H1 (cell line): ENCODE results near the gene ADK. TPM values are rescaled to one million over a fixed set of nuclear protein-coding genes. Genes with fewer than 3 reads are reported as not detected.

Experiments used
- CTCF ChIA-PET: fragments of 300-600 bp; sonication (Branson Sonifier 250); formaldehyde crosslinking; loops from one replicate; lab custom pipeline; 2021; ENCODE audit not compliant: partially characterized antibody; lab: Charles Lee
- POLR2A ChIA-PET: fragments of 300-600 bp; sonication (Branson Sonifier 250); formaldehyde crosslinking; loops from one replicate; lab custom pipeline; 2021; ENCODE audit warnings: inconsistent platforms; ENCODE audit not compliant: partially characterized antibody; lab: Charles Lee
- DNase-seq, 2 experiments: peaks; one replicate each; pipeline versions ENCODE4 v3.0.0 to v3.0.0-alpha.2; 2010 to 2022; ENCODE audit warnings: low spot score in 2 of 2, low read depth in 1 of 2, mixed read lengths in 1 of 2
- FAIRE-seq: peaks from 2 replicates; lab custom pipeline; 2011; peaks lifted over from hg19 to GRCh38; lab: Jason Lieb, UNC
- H2AFZ ChIP-seq: 2 replicates; pipeline ENCODE4 v1.8.1; 2012; ENCODE audit warnings: low read length, inconsistent platforms
- H2AK5ac ChIP-seq: 2 replicates; pipeline ENCODE4 v1.6.1; 2013; ENCODE audit warnings: low read depth, low read length
- H2BK120ac ChIP-seq: replicated peaks from 2 replicates; pipeline ENCODE3; 2013; ENCODE audit warnings: low read depth, low read length, inconsistent platforms
- H2BK12ac ChIP-seq: 2 replicates; pipeline ENCODE4 v1.6.1; 2013; ENCODE audit warnings: low read depth, low read length
- H2BK15ac ChIP-seq: 2 replicates; pipeline ENCODE4 v1.6.1; 2013; ENCODE audit warnings: low read length
- H2BK20ac ChIP-seq: 2 replicates; pipeline ENCODE4 v1.6.1; 2013; ENCODE audit warnings: low read length
- H2BK5ac ChIP-seq: 2 replicates; pipeline ENCODE4 v1.6.1; 2013; ENCODE audit warnings: low read depth, low read length
- H3K14ac ChIP-seq: 2 replicates; pipeline ENCODE4 v1.6.1; 2013; ENCODE audit warnings: inconsistent platforms; ENCODE audit not compliant: insufficient read length
- H3K18ac ChIP-seq: 2 replicates; pipeline ENCODE4 v1.6.1; 2013; ENCODE audit warnings: low read length; ENCODE audit errors: extremely low read depth
- H3K23ac ChIP-seq: 2 replicates; pipeline ENCODE4 v1.6.1; 2013; ENCODE audit warnings: inconsistent platforms; ENCODE audit not compliant: insufficient read length
- H3K23me2 ChIP-seq: 2 replicates; pipeline ENCODE4 v1.6.1; 2013; ENCODE audit warnings: low read depth, low read length
- H3K27ac ChIP-seq: 2 replicates; pipeline ENCODE4 v1.6.1; 2011; ENCODE audit warnings: low read depth, low read length, inconsistent platforms
- H3K27me3 ChIP-seq, 4 experiments: replicated peaks in 1 of 4; 1 replicate in 1 of 4; 2 replicates in 3 of 4; pipeline versions ENCODE4 v1.6.1 to v1.8.1; 2011 to 2013; ENCODE audit warnings: low read length in 3 of 4, mild to moderate bottlenecking in 3 of 4, inconsistent platforms in 2 of 4, mixed read lengths in 2 of 4, moderate library complexity in 1 of 4; ENCODE audit not compliant: control insufficient read depth in 3 of 4, insufficient read depth in 3 of 4; ENCODE audit errors: extremely low read depth in 1 of 4
- H3K36me3 ChIP-seq, 4 experiments: 2 replicates each; pipeline versions ENCODE4 v1.6.1 to v1.8.1; 2011 to 2013; ENCODE audit warnings: mild to moderate bottlenecking in 4 of 4, low read length in 3 of 4, moderate library complexity in 2 of 4, control low read depth in 1 of 4, inconsistent platforms in 1 of 4; ENCODE audit not compliant: insufficient read depth in 4 of 4, control insufficient read depth in 2 of 4
- H3K4ac ChIP-seq: replicated peaks from 2 replicates; pipeline ENCODE3; 2013; ENCODE audit warnings: low read length, low read depth, mixed read lengths, inconsistent platforms; ENCODE audit not compliant: insufficient read length
- H3K4me1 ChIP-seq, 4 experiments: replicated peaks in 1 of 4; 1 replicate in 1 of 4; 2 replicates in 3 of 4; pipeline versions ENCODE4 v1.6.1 to v1.8.1; 2011 to 2013; ENCODE audit warnings: low read length in 3 of 4, inconsistent platforms in 2 of 4, mixed read lengths in 1 of 4; ENCODE audit not compliant: insufficient read depth in 4 of 4, control insufficient read depth in 3 of 4
- H3K4me2 ChIP-seq, 2 experiments: 2 replicates each; pipeline versions ENCODE4 v1.6.1 to v1.8.1; 2011 to 2013; ENCODE audit warnings: low read depth in 2 of 2, low read length in 2 of 2, control low read depth in 1 of 2, inconsistent platforms in 1 of 2, mild to moderate bottlenecking in 1 of 2; ENCODE audit not compliant: insufficient read depth in 1 of 2
- H3K4me3 ChIP-seq, 4 experiments: fragments of 200-600, 300-600 bp in 1 of 4; sonication (generic), shearing (Covaris generic), sonication (Bioruptor Twin) in 1 of 4; 2 replicates each; pipeline versions ENCODE4 v1.5.1 to v1.8.1; 2011 to 2016; ENCODE audit warnings: low read length in 4 of 4, low read depth in 3 of 4, control low read depth in 2 of 4, inconsistent platforms in 2 of 4, mild to moderate bottlenecking in 2 of 4, mixed read lengths in 1 of 4, moderate library complexity in 1 of 4; ENCODE audit not compliant: insufficient read depth in 2 of 4; ENCODE audit errors: extremely low read depth in 1 of 4
- H3K56ac ChIP-seq: replicated peaks from 2 replicates; pipeline ENCODE3; 2013; ENCODE audit warnings: low read depth, mild to moderate bottlenecking, mixed read lengths, low read length, inconsistent platforms; ENCODE audit not compliant: insufficient read length
- H3K79me1 ChIP-seq: 2 replicates; pipeline ENCODE4 v1.6.1; 2013; ENCODE audit warnings: low read depth, low read length, control low read depth
- H3K79me2 ChIP-seq, 2 experiments: 2 replicates each; pipeline versions ENCODE4 v1.6.1 to v1.8.1; 2012 to 2013; ENCODE audit warnings: low read length in 2 of 2, mild to moderate bottlenecking in 2 of 2, inconsistent platforms in 1 of 2; ENCODE audit not compliant: insufficient read depth in 2 of 2, control insufficient read depth in 1 of 2
- H3K9ac ChIP-seq, 4 experiments: replicated peaks in 1 of 4; 1 replicate in 1 of 4; 2 replicates in 3 of 4; pipeline versions ENCODE4 v1.6.1 to v1.8.1; 2011 to 2013; ENCODE audit warnings: low read depth in 3 of 4, low read length in 3 of 4, control low read depth in 2 of 4, mild to moderate bottlenecking in 2 of 4, moderate library complexity in 2 of 4, inconsistent platforms in 1 of 4; ENCODE audit errors: extremely low read depth in 1 of 4
- H3K9me3 ChIP-seq, 2 experiments: 2 replicates each; pipeline versions ENCODE4 v1.6.1 to v1.8.1; 2012 to 2013; ENCODE audit warnings: mild to moderate bottlenecking in 2 of 2, moderate library complexity in 2 of 2, control low read depth in 1 of 2, inconsistent platforms in 1 of 2, low read depth in 1 of 2, low read length in 1 of 2, mixed read lengths in 1 of 2; ENCODE audit not compliant: insufficient read depth in 2 of 2
- H4K20me1 ChIP-seq, 2 experiments: replicated peaks in 1 of 2; 2 replicates each; pipeline versions ENCODE3 to v1.8.1; 2011 to 2013; ENCODE audit warnings: inconsistent platforms in 2 of 2, low read length in 2 of 2, mild to moderate bottlenecking in 1 of 2; ENCODE audit not compliant: insufficient read depth in 2 of 2, control insufficient read depth in 1 of 2
- H4K5ac ChIP-seq: 2 replicates; pipeline ENCODE4 v1.6.1; 2013; ENCODE audit warnings: low read length, low read depth, mixed read lengths, inconsistent platforms; ENCODE audit not compliant: insufficient read length
- H4K8ac ChIP-seq: 2 replicates; pipeline ENCODE4 v1.8.0; 2013; ENCODE audit warnings: mild to moderate bottlenecking, moderate library complexity, low read length, inconsistent platforms; ENCODE audit not compliant: insufficient read depth; ENCODE audit errors: extremely low read depth
- H4K91ac ChIP-seq: replicated peaks from 2 replicates; pipeline ENCODE3; 2013; ENCODE audit warnings: low read length, mixed read lengths, inconsistent platforms; ENCODE audit not compliant: insufficient read length
- ASH2L ChIP-seq: fragments of 200-600, 300-600 bp; sonication (generic); IDR thresholded peaks from one replicate; pipeline ENCODE4 v1.7.1; 2017; ENCODE audit warnings: low read length
- CBX5 ChIP-seq: fragments of 300-800, 300-1000 bp; sonication (generic); IDR thresholded peaks from 2 replicates; pipeline ENCODE4 v1.7.1; 2016; ENCODE audit warnings: antibody characterized with exemption, low read length, low read depth
- CEBPB ChIP-seq: IDR thresholded peaks from 2 replicates; pipeline ENCODE4 v1.6.1; 2012; ENCODE audit warnings: low read depth, low read length
- HDAC2 ChIP-seq, 2 experiments: fragments of 300-600 bp in 1 of 2; sonication (generic) in 1 of 2; IDR thresholded peaks; 2 replicates each; pipeline ENCODE4 v1.6.1; 2011 to 2012; ENCODE audit warnings: low read depth in 2 of 2, low read length in 2 of 2, mild to moderate bottlenecking in 2 of 2, moderate library complexity in 2 of 2, borderline replicate concordance in 1 of 2, inconsistent platforms in 1 of 2
- POLR2A ChIP-seq, 2 experiments: IDR thresholded peaks; 1 replicate in 1 of 2; 2 replicates in 1 of 2; pipeline ENCODE4 v1.6.1; 2011; ENCODE audit warnings: low read depth in 2 of 2, low read length in 2 of 2, mild to moderate bottlenecking in 2 of 2; ENCODE audit errors: control extremely low read depth in 1 of 2
- RBBP5 ChIP-seq: IDR thresholded peaks from 2 replicates; pipeline ENCODE4 v1.7.1; 2012; ENCODE audit warnings: low read depth, mild to moderate bottlenecking, inconsistent platforms, low read length, moderate library complexity, borderline replicate concordance
- RXRA ChIP-seq: IDR thresholded peaks from 2 replicates; pipeline ENCODE4 v1.6.1; 2011; ENCODE audit warnings: low read depth, mild to moderate bottlenecking, low read length, moderate library complexity; ENCODE audit not compliant: insufficient read depth
- SIN3A ChIP-seq, 2 experiments: IDR thresholded peaks in 1 of 2; conservative IDR thresholded peaks in 1 of 2; 2 replicates each; pipeline ENCODE4 v1.6.1; 2011 to 2012; ENCODE audit warnings: low read length in 2 of 2, improper control_type of control experiment in 1 of 2, low read depth in 1 of 2, mild to moderate bottlenecking in 1 of 2
- ZNF274 ChIP-seq: IDR thresholded peaks from 2 replicates; pipeline ENCODE4 v1.7.0; 2012; ENCODE audit warnings: low read length, borderline replicate concordance; ENCODE audit errors: extremely low read depth
- WGBS, 2 experiments: shearing (Covaris generic) in 1 of 2; methylation state at CpG; one replicate each; pipeline versions ENCODE4 v1.1.6 to v1.1.7; 2013 to 2015; ENCODE audit warnings: low lambda C conversion rate in 2 of 2, mixed read lengths in 2 of 2, inconsistent platforms in 1 of 2, low coverage in 1 of 2, missing lambda C conversion rate in 1 of 2; ENCODE audit not compliant: insufficient replicate concordance in 2 of 2, insufficient coverage in 1 of 2, insufficient read length in 1 of 2; ENCODE audit errors: extremely low coverage in 1 of 2, missing lambda C conversion rate in 1 of 2; 5-methylcytosine and 5-hydroxymethylcytosine counted together
- polyA plus RNA-seq, 7 experiments: library from polyadenylated mRNA; depleted of rRNA in 3 of 7; stranded (reverse) in 5 of 7; unstranded in 2 of 7; fragments of >200 nt in 5 of 7; fragments of 200-250 nt in 2 of 7; gene quantifications; 1 replicate in 5 of 7; 2 replicates in 1 of 7; 4 replicates in 1 of 7; pipeline versions ENCODE4 v1.2.1 to v1.2.3, GENCODE V29; 2011 to 2013; ENCODE audit warnings: missing spikeins in 2 of 7, mixed read lengths in 2 of 7
- total RNA-seq: library from RNA; stranded (reverse); fragmentation: NEBNext Ultra II Directional; extraction: Animal tissue kit (Norgen Biotek cat#: 25700); gene quantifications from 2 replicates; pipeline ENCODE4 v1.2.1, GENCODE V29; 2021

Gene ADK
- total and polyA plus RNA-seq, 2 of the 8 experiments (the other 6 are each of a cell fraction or from before 2014, with no cell fraction given) = 12.3 to 42.4 TPM

GRCh38 chr10:74432841-74433594 lies 282.0 kb downstream of the ADK start:
- no peak overlapping the region for H4K91ac ChIP-seq
- H3K4ac ChIP-seq = no peak overlapping the region
- no peak overlapping the region for H2BK5ac ChIP-seq
- no peak overlapping the region for H3K4me2 ChIP-seq
- no peaks in the 10 kb centered on the region for H3K79me2 ChIP-seq
- H4K20me1 ChIP-seq = no peaks in the 10 kb centered on the region
- no peak overlapping the region for H2BK20ac ChIP-seq
- H2AK5ac ChIP-seq = no peak overlapping the region
- no peaks in the 10 kb centered on the region for H3K4me1 ChIP-seq
- H3K9ac ChIP-seq = no peak overlapping the region
- H3K23me2 ChIP-seq = no peaks in the 10 kb centered on the region
- H3K9me3 ChIP-seq = no peaks in the 10 kb centered on the region
- H3K18ac ChIP-seq = no peak overlapping the region
- no peaks in the 10 kb centered on the region for H3K27me3 ChIP-seq
- no peak overlapping the region for H2BK12ac ChIP-seq
- H3K36me3 ChIP-seq = no peaks in the 10 kb centered on the region
- ChIA-PET CTCF (interaction anchor here (4.7 kb wide), 1 partner anchor 13 kb away, joined by 27 read pairs; no protein-coding TSS in a partner anchor), POLR2A (no interaction called here)
- TF ChIP-seq ASH2L = no peak
- no peak for TF ChIP-seq SIN3A (conservative IDR thresholded peaks at IDR 0.05 in 1 of 2, IDR thresholded peaks at IDR 0.05 in 1 of 2; ENCODE audit: low read depth in 1 of 2, low read length in 2 of 2)
- TF ChIP-seq POLR2A (IDR thresholded peaks at IDR 0.05; ENCODE audit: control extremely low read depth in 1 of 2, low read depth in 2 of 2, low read length in 2 of 2) = no peak
- no peak for TF ChIP-seq RBBP5
- no peak for TF ChIP-seq RXRA
- TF ChIP-seq CEBPB = no peak
- no peak for TF ChIP-seq HDAC2 (IDR thresholded peaks at IDR 0.05; ENCODE audit: borderline replicate concordance in 1 of 2, low read depth in 2 of 2, low read length in 2 of 2)
- no peak for TF ChIP-seq ZNF274
- no peak for TF ChIP-seq CBX5
- no peak overlapping the region for H2BK120ac ChIP-seq
- no peak overlapping the region for H3K56ac ChIP-seq
- no peak overlapping the region for H4K5ac ChIP-seq
- H2AFZ ChIP-seq = no peak overlapping the region
- H3K23ac ChIP-seq = no peak overlapping the region
- H3K14ac ChIP-seq = no peak overlapping the region
- 81% methylated on average over 1 of the region's 1 CpG; no CpG with 5 or more reads in 1 of the 2 experiments for WGBS, 2 experiments
- FAIRE-seq (no peak), DNase-seq (no peak)
- no peak overlapping the region for H4K8ac ChIP-seq
- H2BK15ac ChIP-seq = no peak overlapping the region
- no peak overlapping the region for H3K27ac ChIP-seq
- no peaks in the 10 kb centered on the region for H3K79me1 ChIP-seq
- no peak overlapping the region for H3K4me3 ChIP-seq
